Esophagus mucosa (tissue), 1 donor: ENCODE data around the gene THSD7A. TPM values are rescaled to one million over a fixed set of nuclear protein-coding genes. Genes with fewer than 3 reads are reported as not detected.

Experiments
- ATAC-seq: fragments of 200-7000 bp; cut with Tn5 transposase; one replicate; pipeline ENCODE4 v1.9.1; 2020
- total RNA-seq: library from RNA; stranded (reverse); gene quantifications from one replicate; pipeline ENCODE4 v1.2.4, GENCODE V29; 2023
- donor health status: DM: yes; HTN: yes; CAD: no.

THSD7A gene
- total RNA-seq, 1 donor from 2014 or later = 1.00 TPM

- no peak for ATAC-seq
These were observed 193.8 kb downstream of the THSD7A start for GRCh38 chr7:11638011-11638774.

- ATAC-seq = no peak
These were observed 195.7 kb downstream of the THSD7A start for GRCh38 chr7:11636274-11636673.

GRCh38 chr7:11633310-11633709, 198.7 kb downstream of the THSD7A start:
- no peak for ATAC-seq

- no peak for ATAC-seq
These were observed 201.6 kb downstream of the THSD7A start for GRCh38 chr7:11630355-11630754.

GRCh38 chr7:11625669-11626068, 206.3 kb downstream of the THSD7A start:
- ATAC-seq = no peak

GRCh38 chr7:11623093-11623678, 208.8 kb downstream of the THSD7A start:
- ATAC-seq = no peak

- ATAC-seq = no peak
These were observed 211.4 kb downstream of the THSD7A start for GRCh38 chr7:11620406-11621253.

- no peak for ATAC-seq
These were observed 215.5 kb downstream of the THSD7A start for GRCh38 chr7:11616466-11616865.

- no peak for ATAC-seq
These were observed 216.8 kb downstream of the THSD7A start for GRCh38 chr7:11615174-11615573.

GRCh38 chr7:11613292-11613930, 218.6 kb downstream of the THSD7A start:
- no peak for ATAC-seq

GRCh38 chr7:11612737-11613136, 219.3 kb downstream of the THSD7A start:
- ATAC-seq = no peak

GRCh38 chr7:11609096-11609670, 222.8 kb downstream of the THSD7A start:
- ATAC-seq = no peak

GRCh38 chr7:11607686-11608085, 224.3 kb downstream of the THSD7A start:
- ATAC-seq = no peak

- ATAC-seq = no peak
These were observed 226.2 kb downstream of the THSD7A start for GRCh38 chr7:11605749-11606148.

- ATAC-seq = no peak
These were observed 227.5 kb downstream of the THSD7A start for GRCh38 chr7:11604505-11604904.

- no peak for ATAC-seq
These were observed 230.2 kb downstream of the THSD7A start for GRCh38 chr7:11601761-11602160.

GRCh38 chr7:11593322-11593721, 238.7 kb downstream of the THSD7A start:
- no peak for ATAC-seq

- ATAC-seq = no peak
These were observed 239.3 kb downstream of the THSD7A start for GRCh38 chr7:11592699-11593098.

- ATAC-seq = no peak
These were observed 240.1 kb downstream of the THSD7A start for GRCh38 chr7:11591943-11592342.

GRCh38 chr7:11591055-11591633, 240.9 kb downstream of the THSD7A start:
- ATAC-seq = no peak

GRCh38 chr7:11589251-11589650, 242.7 kb downstream of the THSD7A start:
- ATAC-seq = no peak

- ATAC-seq = no peak
These were observed 244.2 kb downstream of the THSD7A start for GRCh38 chr7:11587814-11588213.
